ENCODE results near the gene LCE1A.

The LCE1A gene

GRCh38 chr1:152827173-152827572, at the start of gene LCE1A:
TSS of gene LCE1A (plus strand) at chr1:152827473. CDS start at chr1:152827473, 0 bp downstream.
- no peak for DNase-seq

GRCh38 chr1:152777510-152778137, 49.6 kb upstream of the LCE1A start:
- peak; percentile 12 for DNase-seq

- no peak for DNase-seq
Observed at GRCh38 chr1:152783095-152783494, 44.2 kb upstream of the LCE1A start.

GRCh38 chr1:152786077-152786476, 41.2 kb upstream of the LCE1A start, which contains the start of gene LCE1E:
TSS of gene LCE1E (plus strand) at chr1:152786257. CDS start at chr1:152787300, 1,043 bp downstream.
- DNase-seq = no peak

- DNase-seq = no peak
Observed at GRCh38 chr1:152795686-152796085, 31.6 kb upstream of the LCE1A start.

- DNase-seq = no peak
Observed at GRCh38 chr1:152796421-152796820, 30.9 kb upstream of the LCE1A start, which contains the start of gene LCE1D. TSS of gene LCE1D (plus strand) at chr1:152796721. CDS start at chr1:152797795, 1,074 bp downstream.

GRCh38 chr1:152801333-152801732, 25.9 kb upstream of the LCE1A start:
- DNase-seq = no peak

- DNase-seq = no peak
Observed at GRCh38 chr1:152806576-152806975, 20.7 kb upstream of the LCE1A start, which contains the start of gene LCE1C. TSS of gene LCE1C (minus strand) at chr1:152806651. CDS start at chr1:152805478, 1,173 bp downstream.

- DNase-seq = no peak
Observed at GRCh38 chr1:152811050-152811449, 16.2 kb upstream of the LCE1A start.

- DNase-seq = no peak
Observed at GRCh38 chr1:152811671-152812070, 15.6 kb upstream of the LCE1A start, which contains the start of gene LCE1B. TSS of gene LCE1B (plus strand) at chr1:152811971. CDS start at chr1:152812447, 476 bp downstream.

GRCh38 chr1:152817309-152817708, 10.0 kb upstream of the LCE1A start:
- DNase-seq = no peak

GRCh38 chr1:152823294-152823693, 4.0 kb upstream of the LCE1A start:
- DNase-seq = no peak

GRCh38 chr1:152824964-152825363, 2.3 kb upstream of the LCE1A start:
- no peak for DNase-seq

- no peak for DNase-seq
Observed at GRCh38 chr1:152836870-152837269, 9.6 kb downstream of the LCE1A start.

GRCh38 chr1:152842556-152842955, 15.3 kb downstream of the LCE1A start, which contains the start of gene LCE6A:
TSS of gene LCE6A (plus strand) at chr1:152842856. CDS start at chr1:152843521, 665 bp downstream.
- DNase-seq = no peak

- no peak for DNase-seq
Observed at GRCh38 chr1:152855661-152856060, 28.4 kb downstream of the LCE1A start.

- DNase-seq = no peak
Observed at GRCh38 chr1:152858062-152858461, 30.8 kb downstream of the LCE1A start.

- no peak for DNase-seq
Observed at GRCh38 chr1:152859696-152860095, 32.4 kb downstream of the LCE1A start, which contains the start of gene LCE7A. TSS of gene LCE7A (plus strand) at chr1:152859996. CDS start at chr1:152860698, 702 bp downstream.

GRCh38 chr1:152860129-152860528, 32.9 kb downstream of the LCE1A start:
- no peak for DNase-seq

- DNase-seq = no peak
Observed at GRCh38 chr1:152861374-152861773, 34.1 kb downstream of the LCE1A start.

- no peak for DNase-seq
Observed at GRCh38 chr1:152864443-152864842, 37.2 kb downstream of the LCE1A start.

GRCh38 chr1:152866321-152866720, 39.0 kb downstream of the LCE1A start:
- peak; percentile 5 for DNase-seq

GRCh38 chr1:152869808-152870419, 42.6 kb downstream of the LCE1A start:
- peak; percentile 61 for DNase-seq
